IMR-90 (cell line): ENCODE results near the gene FKTN. TPM values are rescaled to one million over a fixed set of nuclear protein-coding genes. Genes with fewer than 3 reads are reported as not detected.

Experiments used
- ATAC-seq: fragments of 200-7000 bp; cut with Tn5 transposase; 2 replicates; pipeline ENCODE4 v1.9.1; 2020; ENCODE audit warnings: low read depth, mild to moderate bottlenecking, moderate library complexity
- BruUV-seq: library from RNA; stranded (reverse); fragments of 400-500 nt; replicated peaks from 2 replicates; lab custom pipeline; 2021; lab: Mats Ljungman, UMichigan
- CTCF ChIA-PET: fragments of 300-600 bp; formaldehyde crosslinking; extraction: SDS; loops from one replicate; lab custom pipeline; 2021; ENCODE audit warnings: antibody characterized with exemption; lab: Yijun Ruan, JAX
- POLR2A ChIA-PET: fragments of 300-600 bp; sonication (Branson Sonifier 250); formaldehyde crosslinking; loops from one replicate; lab custom pipeline; 2022; ENCODE audit warnings: antibody characterized with exemption; ENCODE audit not compliant: unreplicated experiment; lab: Charles Lee
- DNase-seq: peaks from one replicate; pipeline ENCODE4 v3.0.0; 2013
- H2AFZ ChIP-seq: replicated peaks from 2 replicates; pipeline ENCODE3; 2013; ENCODE audit warnings: low read length, mild to moderate bottlenecking; ENCODE audit not compliant: poor library complexity
- H2AK5ac ChIP-seq: 2 replicates; pipeline ENCODE4 v1.6.1; 2013; ENCODE audit warnings: low read depth, low read length, inconsistent platforms
- H2AK9ac ChIP-seq: replicated peaks from 2 replicates; pipeline ENCODE3; 2013; ENCODE audit warnings: mild to moderate bottlenecking, low read depth, low read length, moderate library complexity; ENCODE audit not compliant: poor library complexity
- H2BK120ac ChIP-seq: 2 replicates; pipeline ENCODE4 v1.6.1; 2013; ENCODE audit warnings: low read depth, low read length, inconsistent platforms
- H2BK15ac ChIP-seq: 3 replicates; pipeline ENCODE4 v1.6.1; 2013; ENCODE audit warnings: low read depth, low read length, inconsistent platforms
- H2BK20ac ChIP-seq: 2 replicates; pipeline ENCODE4 v1.6.1; 2013; ENCODE audit warnings: low read depth, mild to moderate bottlenecking, inconsistent platforms, low read length, moderate library complexity
- H2BK5ac ChIP-seq: 2 replicates; pipeline ENCODE4 v1.6.1; 2013; ENCODE audit warnings: mild to moderate bottlenecking, low read depth, low read length, inconsistent platforms; ENCODE audit not compliant: poor library complexity, severe bottlenecking
- H3K14ac ChIP-seq: replicated peaks from 2 replicates; pipeline ENCODE4 v1.6.1; 2013; ENCODE audit warnings: low read depth, low read length, inconsistent platforms
- H3K18ac ChIP-seq: 2 replicates; pipeline ENCODE4 v1.6.1; 2013; ENCODE audit warnings: low read depth, low read length, control low read depth
- H3K23ac ChIP-seq: 2 replicates; pipeline ENCODE4 v1.6.1; 2013; ENCODE audit warnings: low read depth, low read length, inconsistent platforms
- H3K27ac ChIP-seq: 2 replicates; pipeline ENCODE4 v1.5.1; 2013; ENCODE audit warnings: mild to moderate bottlenecking, control low read depth, low read length; ENCODE audit not compliant: insufficient read depth
- H3K27me3 ChIP-seq: 2 replicates; pipeline ENCODE4 v1.6.1; 2013; ENCODE audit warnings: low read length; ENCODE audit not compliant: control insufficient read depth, insufficient read depth
- H3K36me3 ChIP-seq: 2 replicates; pipeline ENCODE4 v1.6.1; 2013; ENCODE audit warnings: low read length, mixed read lengths; ENCODE audit not compliant: control insufficient read depth, insufficient read depth
- H3K4ac ChIP-seq: 2 replicates; pipeline ENCODE4 v1.6.1; 2013; ENCODE audit warnings: low read depth, low read length, inconsistent platforms
- H3K4me1 ChIP-seq: 2 replicates; pipeline ENCODE4 v1.6.1; 2013; ENCODE audit warnings: low read length, mixed read lengths; ENCODE audit not compliant: control insufficient read depth, insufficient read depth
- H3K4me2 ChIP-seq: 2 replicates; pipeline ENCODE4 v1.6.1; 2013; ENCODE audit warnings: low read depth, mild to moderate bottlenecking, control low read depth, low read length, moderate library complexity
- H3K4me3 ChIP-seq: 2 replicates; pipeline ENCODE4 v1.5.1; 2013; ENCODE audit warnings: low read depth, mild to moderate bottlenecking, control low read depth, low read length, moderate library complexity; ENCODE audit not compliant: insufficient read depth
- H3K56ac ChIP-seq: 2 replicates; pipeline ENCODE4 v1.6.1; 2013; ENCODE audit warnings: low read length, inconsistent platforms; ENCODE audit not compliant: insufficient read depth; ENCODE audit errors: extremely low read depth
- H3K79me1 ChIP-seq, 2 experiments: 2 replicates each; pipeline ENCODE4 v1.6.1; 2013; ENCODE audit warnings: low read length in 2 of 2, inconsistent platforms in 1 of 2, low read depth in 1 of 2
- H3K9ac ChIP-seq: 2 replicates; pipeline ENCODE4 v1.6.1; 2013; ENCODE audit warnings: low read depth, low read length, control low read depth
- H3K9me1 ChIP-seq: 2 replicates; pipeline ENCODE4 v1.6.1; 2013; ENCODE audit warnings: low read length, inconsistent platforms; ENCODE audit not compliant: insufficient read depth
- H3K9me3 ChIP-seq: 2 replicates; pipeline ENCODE4 v1.6.1; 2013; ENCODE audit warnings: low read length; ENCODE audit not compliant: control insufficient read depth, insufficient read depth
- H4K20me1 ChIP-seq: 2 replicates; pipeline ENCODE4 v1.6.1; 2013; ENCODE audit warnings: low read length, inconsistent platforms; ENCODE audit not compliant: insufficient read depth
- H4K5ac ChIP-seq: 2 replicates; pipeline ENCODE4 v1.6.1; 2013; ENCODE audit warnings: mild to moderate bottlenecking, low read depth, low read length, control low read depth
- H4K8ac ChIP-seq, 2 experiments: 2 replicates each; pipeline ENCODE4 v1.6.1; 2013; ENCODE audit warnings: low read depth in 2 of 2, low read length in 2 of 2, control low read depth in 1 of 2, inconsistent platforms in 1 of 2
- H4K91ac ChIP-seq: 2 replicates; pipeline ENCODE4 v1.6.1; 2013; ENCODE audit warnings: low read depth, low read length, inconsistent platforms; ENCODE audit not compliant: insufficient read depth
- BHLHE40 ChIP-seq: fragments of 150-350 bp; IDR thresholded peaks from 2 replicates; pipeline ENCODE4 v1.6.1; 2016; ENCODE audit warnings: mild to moderate bottlenecking, low read depth, low read length
- CEBPB ChIP-seq: IDR thresholded peaks from 2 replicates; pipeline ENCODE4 v1.6.1; 2012; ENCODE audit warnings: low read depth, low read length, improper control_type of control experiment
- CHD1 ChIP-seq: IDR thresholded peaks from 2 replicates; pipeline ENCODE4 v1.6.1; 2012; ENCODE audit warnings: low read depth, low read length, improper control_type of control experiment
- ELK1 ChIP-seq: fragments of 150-350 bp; IDR thresholded peaks from 2 replicates; pipeline ENCODE4 v1.6.1; 2016; ENCODE audit warnings: low read depth, mild to moderate bottlenecking, low read length, moderate library complexity, borderline replicate concordance
- FOS ChIP-seq: fragments of 150-350 bp; IDR thresholded peaks from 2 replicates; pipeline ENCODE4 v1.6.1; 2016; ENCODE audit warnings: low read depth, low read length
- MAZ ChIP-seq: IDR thresholded peaks from 2 replicates; pipeline ENCODE4 v1.6.1; 2012; ENCODE audit warnings: low read depth, mild to moderate bottlenecking, low read length, improper control_type of control experiment, moderate library complexity, borderline replicate concordance
- MXI1 ChIP-seq: IDR thresholded peaks from 2 replicates; pipeline ENCODE4 v1.6.1; 2012; ENCODE audit warnings: low read depth, mild to moderate bottlenecking, low read length, moderate library complexity, borderline replicate concordance
- NFE2L2 ChIP-seq: fragments of 150-350 bp; IDR thresholded peaks from 2 replicates; pipeline ENCODE4 v1.6.1; 2016; ENCODE audit warnings: low read depth, mild to moderate bottlenecking, low read length
- POLR2A ChIP-seq: IDR thresholded peaks from 2 replicates; pipeline ENCODE4 v1.6.1; 2012; ENCODE audit warnings: mild to moderate bottlenecking, low read depth, low read length
- RAD21 ChIP-seq: IDR thresholded peaks from 2 replicates; pipeline ENCODE4 v1.6.1; 2012; ENCODE audit warnings: low read length, improper control_type of control experiment
- RCOR1 ChIP-seq: IDR thresholded peaks from 2 replicates; pipeline ENCODE4 v1.6.1; 2012; ENCODE audit warnings: mild to moderate bottlenecking, low read length, improper control_type of control experiment; ENCODE audit not compliant: insufficient replicate concordance
- RFX5 ChIP-seq: IDR thresholded peaks from 2 replicates; pipeline ENCODE4 v1.8.0; 2012; ENCODE audit warnings: low read depth, mild to moderate bottlenecking, low read length, moderate library complexity
- SMC3 ChIP-seq: fragments of 150-350 bp; IDR thresholded peaks from 2 replicates; pipeline ENCODE4 v1.6.1; 2016; ENCODE audit warnings: low read depth, mild to moderate bottlenecking, antibody characterized with exemption, low read length, moderate library complexity
- USF2 ChIP-seq: fragments of 150-350 bp; IDR thresholded peaks from 2 replicates; pipeline ENCODE4 v1.6.1; 2017; ENCODE audit warnings: mild to moderate bottlenecking, antibody characterized with exemption, low read length, low read depth
- dilution Hi-C: fragments of 300-500 bp; cut with HindIII; formaldehyde crosslinking; loops from one replicate; pipeline ENCODE4 v1.14.3; 2018; ENCODE audit warnings: low sequenced_read_pairs; ENCODE audit not compliant: unreplicated experiment
- in situ Hi-C: fragments of 300-500 bp; cut with MboI; formaldehyde crosslinking; loops from 3 replicates; pipeline ENCODE4 v1.14.3; 2019; ENCODE audit warnings: low sequenced_read_pairs, inconsistent platforms, mixed read lengths
- intact Hi-C: fragments of 100-400 bp; cut with micrococcal nuclease; formaldehyde crosslinking; loops from 2 replicates; pipeline ENCODE4 v1.10.0; 2022
- polyA plus RNA-seq, 3 experiments: library from polyadenylated mRNA; depleted of rRNA; stranded (reverse); fragments of >200 nt; gene quantifications; 2 replicates each; pipeline ENCODE4 v1.2.3, GENCODE V29; 2012; ENCODE audit warnings: low replicate concordance in 1 of 3
- total RNA-seq: library from RNA; depleted of rRNA; stranded (reverse); fragments of >200 nt; gene quantifications from 2 replicates; pipeline ENCODE4 v1.2.3, GENCODE V29; 2012

Gene FKTN
- total and polyA plus RNA-seq, 2 of the 4 experiments (the other 2 are of a cell fraction), result 8.6 to 20.3 TPM

- CTCF ChIA-PET, result no interaction called here
- Histone ChIP-seq H3K27ac (no peak overlapping the region), H2AFZ (no peak overlapping the region), H3K18ac (no peak overlapping the region), H4K8ac (no peak overlapping the region), H3K4me2 (no peak overlapping the region), H3K23ac (no peak overlapping the region), H3K4ac (no peak overlapping the region), H3K56ac (no peak overlapping the region), H3K9me1 (no peaks in the 10 kb centered on the region), H2BK120ac (no peak overlapping the region), H2BK15ac (no peak overlapping the region), H2BK20ac (no peak overlapping the region), H3K79me1 (no peaks in the 10 kb centered on the region), H3K27me3 (no peaks in the 10 kb centered on the region), H3K9ac (no peak overlapping the region), H3K9me3 (no peaks in the 10 kb centered on the region), H2AK5ac (no peak overlapping the region), H3K36me3 (peaks cover 1% of the 10 kb centered on the region; the same call in 1 of the 2 replicates), H3K14ac (no peak overlapping the region), H2BK5ac (no peak overlapping the region), H2AK9ac (no peak overlapping the region), H4K91ac (no peak overlapping the region), H4K5ac (no peak overlapping the region), H4K20me1 (no peaks in the 10 kb centered on the region), H3K4me3 (no peak overlapping the region), H3K4me1 (no peaks in the 10 kb centered on the region)
- intact Hi-C loops (no loop called here), in situ Hi-C loops (no loop called here), dilution Hi-C loops (no loop called here)
- POLR2A ChIA-PET, result no interaction called here
- TF ChIP-seq ELK1, result no peak
- TF ChIP-seq POLR2A, result no peak
- no peak for TF ChIP-seq CEBPB
- no peak for TF ChIP-seq FOS
- TF ChIP-seq RFX5, result no peak
- no peak for TF ChIP-seq NFE2L2
- no peak for TF ChIP-seq BHLHE40
- TF ChIP-seq RAD21, result no peak
- no peak for TF ChIP-seq MAZ
- no peak for TF ChIP-seq MXI1
- TF ChIP-seq CHD1, result no peak
- no peak for TF ChIP-seq USF2
- no peak for TF ChIP-seq SMC3
- no peak for TF ChIP-seq RCOR1
- DNase-seq, result no peak
- ATAC-seq, result no peak
- no TSS peak for BruUV-seq
Observed at GRCh38 chr9:105639936-105640335, 82.0 kb downstream of the FKTN start.
